GM19372 (cell line): ENCODE measurements around the gene KCNF1.

Experiments used
- ATAC-seq: cut with Tn5 transposase; IDR thresholded peaks from one replicate; pipeline ENCODE4 v1.9.1; 2021; ENCODE audit warnings: mild to moderate bottlenecking, low read depth, moderate library complexity; ENCODE audit not compliant: unreplicated experiment

Gene KCNF1

GRCh38 chr2:10918661-10919409, 7.1 kb downstream of the KCNF1 start:
- no peak for ATAC-seq

- no peak for ATAC-seq
Measured at GRCh38 chr2:10919410-10919770, 7.7 kb downstream of the KCNF1 start.

GRCh38 chr2:10919771-10920621, 8.3 kb downstream of the KCNF1 start:
- no peak for ATAC-seq

- ATAC-seq = no peak
Measured at GRCh38 chr2:10920764-10921388, 9.1 kb downstream of the KCNF1 start.

GRCh38 chr2:10921525-10921924, 9.8 kb downstream of the KCNF1 start:
- ATAC-seq = no peak

GRCh38 chr2:10922307-10923007, 10.7 kb downstream of the KCNF1 start:
- no peak for ATAC-seq

- ATAC-seq = no peak
Measured at GRCh38 chr2:10923008-10923375, 11.3 kb downstream of the KCNF1 start.

GRCh38 chr2:10923965-10924364, 12.2 kb downstream of the KCNF1 start:
- no peak for ATAC-seq

GRCh38 chr2:10924441-10924840, 12.7 kb downstream of the KCNF1 start:
- no peak for ATAC-seq

- no peak for ATAC-seq
Measured at GRCh38 chr2:10924859-10925258, 13.1 kb downstream of the KCNF1 start.

GRCh38 chr2:10926191-10926820, 14.6 kb downstream of the KCNF1 start:
- ATAC-seq = no peak

- no peak for ATAC-seq
Measured at GRCh38 chr2:10930721-10931516, 19.2 kb downstream of the KCNF1 start.

- ATAC-seq = no peak
Measured at GRCh38 chr2:10931710-10932255, 20.0 kb downstream of the KCNF1 start.

- ATAC-seq = no peak
Measured at GRCh38 chr2:10932345-10933151, 20.8 kb downstream of the KCNF1 start.

- ATAC-seq = no peak
Measured at GRCh38 chr2:10933700-10934225, 22.0 kb downstream of the KCNF1 start.

GRCh38 chr2:10934308-10934978, 22.7 kb downstream of the KCNF1 start:
- no peak for ATAC-seq

- no peak for ATAC-seq
Measured at GRCh38 chr2:10934979-10935350, 23.2 kb downstream of the KCNF1 start.
